Osteocyte (in vitro differentiated cells): Measurements from ENCODE around the gene COL24A1. TPM values are rescaled to one million over a fixed set of nuclear protein-coding genes. Genes with fewer than 3 reads are reported as not detected.

Source experiments
- DNase-seq: peaks from one replicate; pipeline ENCODE4 v3.0.0; 2021; ENCODE audit warnings: mixed read lengths; ENCODE audit not compliant: unreplicated experiment; ENCODE audit errors: extremely low spot score
- H3K27ac Mint-ChIP-seq: one replicate; pipeline ENCODE4 v1.8.0; 2021; ENCODE audit warnings: mild to moderate bottlenecking, mixed read lengths; ENCODE audit not compliant: unreplicated experiment
- H3K27me3 Mint-ChIP-seq: one replicate; pipeline ENCODE4 v1.8.0; 2021; ENCODE audit warnings: mixed read lengths; ENCODE audit not compliant: unreplicated experiment
- H3K36me3 Mint-ChIP-seq: one replicate; pipeline ENCODE4 v1.8.0; 2021; ENCODE audit warnings: mixed read lengths; ENCODE audit not compliant: unreplicated experiment
- H3K4me1 Mint-ChIP-seq: one replicate; pipeline ENCODE4 v1.8.0; 2021; ENCODE audit warnings: mixed read lengths; ENCODE audit not compliant: unreplicated experiment
- H3K4me3 Mint-ChIP-seq: one replicate; pipeline ENCODE4 v1.8.0; 2021; ENCODE audit warnings: mild to moderate bottlenecking, moderate library complexity, mixed read lengths; ENCODE audit not compliant: unreplicated experiment
- H3K9me3 Mint-ChIP-seq: one replicate; pipeline ENCODE4 v1.8.0; 2021; ENCODE audit warnings: mixed read lengths; ENCODE audit not compliant: unreplicated experiment
- total RNA-seq: library from RNA; stranded (reverse); gene quantifications from 2 replicates; pipeline ENCODE4 v1.2.1, GENCODE V29; 2021
- TF ChIP-seq, protein P1 (sequence below): fragments of 200-600 bp; sonication (generic); IDR thresholded peaks from 2 replicates; pipeline ENCODE4 v1.5.0; 2021; ENCODE audit warnings: antibody characterized with exemption, mild to moderate bottlenecking, moderate library complexity

COL24A1 gene
- total RNA-seq, 1 donor from 2014 or later = 0.46 TPM

DNA sequence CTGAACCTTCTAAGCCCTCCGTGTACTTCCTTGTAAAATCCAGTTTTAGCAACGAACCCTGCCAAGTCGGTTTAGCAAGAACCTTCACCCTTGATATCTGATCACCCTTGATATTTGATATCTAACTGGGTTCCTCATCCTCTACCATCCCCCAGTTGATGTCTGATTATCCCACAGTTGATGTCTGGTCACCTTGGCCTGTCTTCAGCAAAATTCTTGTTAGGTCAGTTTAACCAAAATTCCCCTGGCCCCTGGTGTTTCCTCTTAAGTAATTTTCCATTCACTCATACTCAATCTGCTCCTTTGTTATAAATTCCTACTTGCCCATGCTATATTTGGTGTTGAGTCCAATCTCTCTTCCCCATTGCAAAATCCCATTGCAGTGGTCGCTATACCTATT, 333.9 kb downstream of the COL24A1 start:
- Mint-ChIP-seq H3K4me1 (peaks cover 13% of the 10 kb centered on the region), H3K4me3 (no peak overlapping the region), H3K27ac (no peak overlapping the region), H3K27me3 (no peaks in the 10 kb centered on the region), H3K9me3 (no peaks in the 10 kb centered on the region), H3K36me3 (no peaks in the 10 kb centered on the region)
- TF ChIP-seq, protein P1, sequence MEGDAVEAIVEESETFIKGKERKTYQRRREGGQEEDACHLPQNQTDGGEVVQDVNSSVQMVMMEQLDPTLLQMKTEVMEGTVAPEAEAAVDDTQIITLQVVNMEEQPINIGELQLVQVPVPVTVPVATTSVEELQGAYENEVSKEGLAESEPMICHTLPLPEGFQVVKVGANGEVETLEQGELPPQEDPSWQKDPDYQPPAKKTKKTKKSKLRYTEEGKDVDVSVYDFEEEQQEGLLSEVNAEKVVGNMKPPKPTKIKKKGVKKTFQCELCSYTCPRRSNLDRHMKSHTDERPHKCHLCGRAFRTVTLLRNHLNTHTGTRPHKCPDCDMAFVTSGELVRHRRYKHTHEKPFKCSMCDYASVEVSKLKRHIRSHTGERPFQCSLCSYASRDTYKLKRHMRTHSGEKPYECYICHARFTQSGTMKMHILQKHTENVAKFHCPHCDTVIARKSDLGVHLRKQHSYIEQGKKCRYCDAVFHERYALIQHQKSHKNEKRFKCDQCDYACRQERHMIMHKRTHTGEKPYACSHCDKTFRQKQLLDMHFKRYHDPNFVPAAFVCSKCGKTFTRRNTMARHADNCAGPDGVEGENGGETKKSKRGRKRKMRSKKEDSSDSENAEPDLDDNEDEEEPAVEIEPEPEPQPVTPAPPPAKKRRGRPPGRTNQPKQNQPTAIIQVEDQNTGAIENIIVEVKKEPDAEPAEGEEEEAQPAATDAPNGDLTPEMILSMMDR = no peak
- DNase-seq = no peak

DNA sequence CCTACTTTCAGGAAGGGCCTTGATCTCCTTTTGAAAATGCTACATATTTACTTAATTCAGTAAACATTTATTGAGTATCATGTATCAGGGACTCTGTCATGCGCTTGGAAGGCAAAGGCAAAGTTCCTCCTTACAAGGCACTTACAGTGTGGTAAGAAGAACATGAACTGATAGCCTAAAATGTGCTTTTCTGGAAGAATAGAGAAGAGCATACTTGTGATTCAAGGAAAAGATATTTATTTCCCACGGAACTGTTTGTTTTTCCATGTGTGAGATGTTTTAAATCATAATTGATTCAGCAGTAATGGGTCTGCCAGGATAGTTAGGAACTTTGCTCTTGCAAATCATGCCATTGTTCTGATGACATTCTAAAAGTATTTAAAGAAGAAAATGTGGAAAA, 338.2 kb downstream of the COL24A1 start:
- TF ChIP-seq, protein P1 = no peak
- Mint-ChIP-seq H3K36me3 (peaks cover 2% of the 10 kb centered on the region), H3K27ac (no peak overlapping the region), H3K27me3 (no peaks in the 10 kb centered on the region), H3K4me1 (peaks cover 16% of the 10 kb centered on the region), H3K9me3 (no peaks in the 10 kb centered on the region), H3K4me3 (no peak overlapping the region)
- no peak for DNase-seq

DNA sequence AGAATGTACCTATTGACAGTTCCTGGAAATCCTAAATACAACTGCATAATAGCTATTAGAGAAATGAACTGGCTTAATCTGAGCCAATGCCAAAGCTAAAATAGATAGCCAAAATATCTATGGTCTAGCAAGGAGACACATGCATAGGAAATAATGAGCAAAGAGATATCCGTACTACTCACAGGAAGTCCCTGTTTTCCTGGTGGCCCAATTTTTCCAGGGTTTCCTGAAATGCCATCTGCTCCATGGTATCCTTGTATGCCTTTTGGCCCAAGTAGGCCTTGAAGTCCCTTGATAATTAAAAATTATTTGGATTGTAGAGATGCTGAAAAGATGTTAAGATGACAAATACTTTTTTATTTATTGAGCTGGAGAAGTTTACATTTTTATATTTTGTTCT, 340.0 kb downstream of the COL24A1 start:
- DNase-seq = no peak
- H3K4me1 Mint-ChIP-seq = peaks cover 16% of the 10 kb centered on the region
- TF ChIP-seq, protein P1 = no peak
- peaks cover 2% of the 10 kb centered on the region for H3K36me3 Mint-ChIP-seq
- no peak overlapping the region for H3K4me3 Mint-ChIP-seq
- no peaks in the 10 kb centered on the region for H3K27me3 Mint-ChIP-seq
- H3K27ac Mint-ChIP-seq = no peak overlapping the region
- H3K9me3 Mint-ChIP-seq = no peaks in the 10 kb centered on the region

DNA sequence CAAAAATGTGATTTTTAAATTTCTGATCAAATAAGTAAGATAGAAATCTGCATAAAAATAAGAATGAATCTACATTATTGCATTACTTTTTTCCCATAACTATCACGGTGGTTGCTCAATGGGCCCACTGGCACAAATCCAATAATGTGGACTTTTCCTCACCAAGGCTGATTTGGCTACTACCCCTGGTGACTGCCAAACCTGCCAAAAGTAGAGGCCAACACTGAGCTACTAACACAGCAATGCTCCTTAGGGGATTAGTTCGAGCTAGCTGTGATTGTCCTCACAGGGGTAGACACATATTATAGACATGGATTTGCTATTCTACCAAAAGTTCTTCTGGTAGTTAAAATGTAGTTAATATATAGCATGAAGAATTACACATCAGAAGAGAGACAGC, 340.7 kb downstream of the COL24A1 start:
- no peaks in the 10 kb centered on the region for H3K9me3 Mint-ChIP-seq
- no peak overlapping the region for H3K4me3 Mint-ChIP-seq
- H3K4me1 Mint-ChIP-seq = peaks cover 16% of the 10 kb centered on the region
- H3K36me3 Mint-ChIP-seq = peaks cover 2% of the 10 kb centered on the region
- no peak overlapping the region for H3K27ac Mint-ChIP-seq
- H3K27me3 Mint-ChIP-seq = no peaks in the 10 kb centered on the region
- no peak for DNase-seq
- TF ChIP-seq, protein P1 = no peak

DNA sequence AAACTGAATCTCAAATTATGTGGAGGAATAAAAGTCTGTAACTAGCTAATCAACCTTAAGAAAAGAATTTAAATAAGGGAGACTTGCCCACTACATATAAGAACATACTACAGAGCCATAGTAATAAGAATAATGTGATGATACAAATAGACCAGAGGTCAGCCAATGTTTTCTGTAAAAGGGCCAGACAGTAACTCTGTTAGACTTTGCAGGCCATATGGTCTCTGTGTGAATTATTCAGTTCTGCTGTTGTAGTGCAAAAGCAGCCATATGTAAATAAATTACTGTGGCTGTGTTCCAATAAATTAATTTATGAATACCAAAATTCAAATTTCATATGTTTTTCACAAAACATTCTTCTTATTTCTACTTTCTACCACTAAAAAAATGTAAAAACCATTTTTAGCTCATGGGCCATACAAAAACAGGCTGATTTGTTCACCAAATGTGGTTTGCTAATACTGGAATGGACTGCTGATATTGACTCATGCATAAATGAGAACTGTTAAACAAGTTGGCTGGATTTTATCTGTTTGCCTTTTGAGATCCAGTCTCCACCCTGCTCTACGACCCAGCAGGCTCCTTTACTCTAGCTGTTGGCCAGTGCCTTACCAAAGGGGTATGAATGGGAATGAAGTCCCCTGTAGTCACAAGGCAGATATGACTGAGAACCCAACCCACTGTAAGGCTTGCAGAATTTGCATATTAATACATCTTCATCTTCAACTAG, 350.2 kb downstream of the COL24A1 start:
- H3K27ac Mint-ChIP-seq = no peak overlapping the region
- H3K27me3 Mint-ChIP-seq = peaks cover 3% of the 10 kb centered on the region
- TF ChIP-seq, protein P1 = no peak
- H3K9me3 Mint-ChIP-seq = no peaks in the 10 kb centered on the region
- H3K4me1 Mint-ChIP-seq = no peaks in the 10 kb centered on the region
- DNase-seq = no peak
- no peaks in the 10 kb centered on the region for H3K36me3 Mint-ChIP-seq
- H3K4me3 Mint-ChIP-seq = no peak overlapping the region
